Hepatocyte (in vitro differentiated cells): ENCODE data around the gene GJA5. TPM values are rescaled to one million over a fixed set of nuclear protein-coding genes. Genes with fewer than 3 reads are reported as not detected.

Experiments used
- DNase-seq: peaks from one replicate; pipeline ENCODE4 v3.0.0-alpha.2; 2016; ENCODE audit warnings: low spot score
- H2AFZ ChIP-seq: fragments of 200-600 bp; sonication (generic); 2 replicates; pipeline ENCODE4 v1.6.0; 2016; ENCODE audit warnings: antibody characterized with exemption, mild to moderate bottlenecking
- H3K27ac ChIP-seq: fragments of 200-600 bp; sonication (generic); 2 replicates; pipeline ENCODE4 v1.5.1; 2016; ENCODE audit warnings: mild to moderate bottlenecking
- H3K27me3 ChIP-seq: fragments of 200-600 bp; sonication (generic); 2 replicates; pipeline ENCODE4 v1.6.1; 2016
- H3K36me3 ChIP-seq: fragments of 200-600 bp; sonication (generic); replicated peaks from 2 replicates; pipeline ENCODE4 v1.5.1; 2016; ENCODE audit warnings: low read depth; ENCODE audit not compliant: insufficient read depth
- H3K4me1 ChIP-seq: fragments of 200-600 bp; sonication (generic); 2 replicates; pipeline ENCODE4 v1.5.1; 2016; ENCODE audit warnings: mild to moderate bottlenecking, moderate library complexity; ENCODE audit not compliant: insufficient read depth
- H3K4me2 ChIP-seq: fragments of 200-600 bp; sonication (generic); 2 replicates; pipeline ENCODE4 v1.6.0; 2016
- H3K4me3 ChIP-seq: fragments of 200-600 bp; sonication (generic); 2 replicates; pipeline ENCODE4 v1.5.1; 2016; ENCODE audit warnings: mild to moderate bottlenecking
- H3K79me2 ChIP-seq: fragments of 200-600 bp; sonication (generic); 2 replicates; pipeline ENCODE4 v1.6.0; 2017; ENCODE audit warnings: mild to moderate bottlenecking
- H3K9me2 ChIP-seq: fragments of 200-600 bp; sonication (generic); replicated peaks from 2 replicates; pipeline ENCODE4 v1.6.0; 2017; ENCODE audit warnings: mild to moderate bottlenecking; ENCODE audit not compliant: insufficient read depth
- H3K9me3 ChIP-seq: fragments of 200-600 bp; sonication (generic); 2 replicates; pipeline ENCODE4 v1.5.1; 2016; ENCODE audit warnings: low read depth, mild to moderate bottlenecking
- H4K20me1 ChIP-seq: fragments of 200-600 bp; sonication (generic); 2 replicates; pipeline ENCODE4 v1.6.0; 2016; ENCODE audit warnings: mild to moderate bottlenecking; ENCODE audit not compliant: insufficient read depth, poor library complexity, severe bottlenecking
- CTCF ChIP-seq: fragments of 200-600 bp; sonication (generic); IDR thresholded peaks from 2 replicates; pipeline ENCODE4 v1.5.1; 2016; ENCODE audit warnings: antibody characterized with exemption, mild to moderate bottlenecking; ENCODE audit not compliant: poor library complexity
- EZH2 ChIP-seq: fragments of 200-600 bp; sonication (generic); IDR thresholded peaks from 2 replicates; pipeline ENCODE4 v1.6.1; 2016; ENCODE audit warnings: antibody characterized with exemption, mild to moderate bottlenecking, borderline replicate concordance
- EZH2phosphoT487 ChIP-seq: fragments of 200-600 bp; sonication (generic); IDR thresholded peaks from one replicate; pipeline ENCODE4 v1.6.1; 2018; ENCODE audit warnings: antibody characterized with exemption, mild to moderate bottlenecking, low read depth, moderate library complexity; ENCODE audit not compliant: unreplicated experiment, severe bottlenecking
- WGBS: methylation state at CpG from one replicate; pipeline ENCODE4 v1.1.6; 2016; ENCODE audit warnings: low lambda C conversion rate; ENCODE audit errors: missing lambda C conversion rate; 5-methylcytosine and 5-hydroxymethylcytosine counted together
- polyA plus RNA-seq: library from polyadenylated mRNA; unstranded; fragments of >200 nt; fragmentation: Nextera tagmentation; extraction: Ambion mirVana; gene quantifications from 2 replicates; pipeline ENCODE4 v1.2.1, GENCODE V29; 2016
- total RNA-seq: library from RNA; depleted of rRNA; stranded (reverse); fragments of >200 nt; gene quantifications from 2 replicates; pipeline ENCODE4 v1.2.3, GENCODE V29; 2014

GJA5 gene
- total and polyA plus RNA-seq, 2 experiments from 2014 or later = 9.7 to 12.4 TPM

- Histone ChIP-seq H3K4me2 (peak overlapping the region; percentile 67), H3K4me1 (peaks cover 7% of the 10 kb centered on the region), H3K4me3 (no peak overlapping the region), H3K9me2 (no peaks in the 10 kb centered on the region), H2AFZ (no peak overlapping the region), H3K36me3 (no peaks in the 10 kb centered on the region), H3K9me3 (no peaks in the 10 kb centered on the region), H4K20me1 (no peaks in the 10 kb centered on the region), H3K27ac (no peak overlapping the region), H3K79me2 (no peaks in the 10 kb centered on the region), H3K27me3 (no peaks in the 10 kb centered on the region)
- WGBS = 81% methylated on average over 10 of the region's 10 CpGs
- DNase-seq = no peak
- TF ChIP-seq EZH2phosphoT487 = no peak
- TF ChIP-seq CTCF = no peak
Measured at GRCh38 chr1:147771226-147772125, 11.1 kb upstream of the GJA5 start.

- no peaks in the 10 kb centered on the region for H3K36me3 ChIP-seq
- no peak overlapping the region for H3K27ac ChIP-seq
- H3K79me2 ChIP-seq = no peaks in the 10 kb centered on the region
- no peak overlapping the region for H3K4me2 ChIP-seq
- peaks cover 7% of the 10 kb centered on the region for H3K4me1 ChIP-seq
- no peaks in the 10 kb centered on the region for H3K27me3 ChIP-seq
- no peak for TF ChIP-seq EZH2phosphoT487
- TF ChIP-seq EZH2 = no peak
- no peak for TF ChIP-seq CTCF
- H3K4me3 ChIP-seq = no peak overlapping the region
- WGBS = 93% methylated on average over 5 of the region's 5 CpGs
- H2AFZ ChIP-seq = no peak overlapping the region
- H3K9me3 ChIP-seq = no peaks in the 10 kb centered on the region
- no peak for DNase-seq
- H4K20me1 ChIP-seq = no peaks in the 10 kb centered on the region
- no peaks in the 10 kb centered on the region for H3K9me2 ChIP-seq
Measured at GRCh38 chr1:147769106-147769505, 8.7 kb upstream of the GJA5 start.

GRCh38 chr1:147768582-147768981 lies 8.2 kb upstream of the GJA5 start:
- Histone ChIP-seq H3K4me2 (no peak overlapping the region), H3K79me2 (no peaks in the 10 kb centered on the region), H4K20me1 (no peaks in the 10 kb centered on the region), H3K9me3 (no peaks in the 10 kb centered on the region), H3K9me2 (no peaks in the 10 kb centered on the region), H2AFZ (no peak overlapping the region), H3K4me1 (peaks cover 7% of the 10 kb centered on the region), H3K4me3 (no peak overlapping the region), H3K27me3 (no peaks in the 10 kb centered on the region), H3K36me3 (no peaks in the 10 kb centered on the region), H3K27ac (no peak overlapping the region)
- DNase-seq = no peak
- no peak for TF ChIP-seq EZH2phosphoT487
- TF ChIP-seq CTCF = no peak
- TF ChIP-seq EZH2 = no peak
- WGBS = 89% methylated on average over 2 of the region's 2 CpGs
